SKM-1 (cell line): ENCODE measurements around the gene PRR36.
A peak's percentile ranks its signal among the peaks of the same experiment; 100 is the strongest.

Experiments
- DNase-seq: peaks from one replicate; lab custom pipeline; 2025; ENCODE audit not compliant: unreplicated experiment; lab: John Stamatoyannopoulos, UW

Gene PRR36

DNA sequence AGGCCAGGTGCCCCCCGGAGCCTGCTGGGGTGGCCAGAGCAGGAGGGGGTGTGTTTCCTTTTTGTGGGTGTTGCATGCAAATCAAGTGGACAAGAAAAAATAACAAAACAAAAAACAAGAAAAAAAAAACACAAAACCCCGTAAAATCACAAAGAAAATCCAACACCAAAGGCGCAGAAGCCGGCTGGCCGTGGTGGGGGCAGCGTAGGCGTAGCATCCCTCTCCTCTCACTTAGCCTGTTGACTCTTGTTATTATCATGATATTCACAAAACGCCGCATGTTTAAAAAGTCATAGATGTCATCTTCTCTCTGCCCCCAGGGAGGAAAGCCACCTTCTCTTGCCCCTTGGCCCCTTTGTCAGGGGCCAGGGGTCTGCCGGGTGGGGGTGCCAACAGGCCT, 39.5 kb upstream of the PRR36 start:
- no peak for DNase-seq

DNA sequence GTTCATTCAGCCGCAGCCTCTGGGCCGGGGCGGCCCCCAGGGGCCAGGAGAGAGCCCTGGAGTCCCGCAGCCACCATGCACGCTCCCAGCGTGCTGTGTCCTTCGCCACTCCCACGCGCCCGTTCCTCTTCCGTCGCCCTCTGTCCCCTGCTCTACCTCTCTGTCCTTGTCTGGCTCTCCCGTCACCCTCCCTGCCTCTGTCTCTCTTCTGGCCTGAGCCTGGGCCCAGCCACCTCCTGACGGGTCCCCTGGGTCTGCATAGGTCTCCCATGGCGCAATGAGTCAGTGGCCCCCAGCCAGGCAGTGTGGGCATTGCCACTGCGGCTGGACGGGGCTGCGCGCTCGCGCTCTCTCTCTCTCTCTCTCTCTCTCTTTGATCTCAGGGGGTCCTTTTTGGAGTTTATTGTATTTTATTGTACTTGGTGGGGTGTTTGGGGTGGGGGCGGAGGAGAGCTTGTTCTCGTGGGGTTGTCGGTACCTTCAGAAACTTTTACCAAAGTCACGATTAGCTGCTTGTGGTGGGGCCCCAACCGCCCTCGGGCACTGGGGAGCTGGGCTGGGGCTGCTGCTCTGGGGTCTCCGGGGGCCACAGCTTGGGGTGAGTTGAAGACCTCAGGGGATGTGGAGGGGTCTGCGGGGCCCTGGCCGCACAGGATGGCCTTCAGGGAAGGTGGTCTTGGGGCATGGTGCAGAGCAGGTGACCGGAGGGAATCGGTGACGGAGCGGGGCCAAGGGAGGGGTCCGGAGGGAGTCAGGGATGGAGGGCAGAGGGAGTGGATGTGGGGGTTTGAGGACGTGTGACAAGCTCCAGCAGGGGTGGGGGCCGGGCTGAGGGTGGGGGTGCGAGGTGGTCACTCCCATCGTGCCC, 38.7 kb upstream of the PRR36 start:
- DNase-seq = no peak

DNA sequence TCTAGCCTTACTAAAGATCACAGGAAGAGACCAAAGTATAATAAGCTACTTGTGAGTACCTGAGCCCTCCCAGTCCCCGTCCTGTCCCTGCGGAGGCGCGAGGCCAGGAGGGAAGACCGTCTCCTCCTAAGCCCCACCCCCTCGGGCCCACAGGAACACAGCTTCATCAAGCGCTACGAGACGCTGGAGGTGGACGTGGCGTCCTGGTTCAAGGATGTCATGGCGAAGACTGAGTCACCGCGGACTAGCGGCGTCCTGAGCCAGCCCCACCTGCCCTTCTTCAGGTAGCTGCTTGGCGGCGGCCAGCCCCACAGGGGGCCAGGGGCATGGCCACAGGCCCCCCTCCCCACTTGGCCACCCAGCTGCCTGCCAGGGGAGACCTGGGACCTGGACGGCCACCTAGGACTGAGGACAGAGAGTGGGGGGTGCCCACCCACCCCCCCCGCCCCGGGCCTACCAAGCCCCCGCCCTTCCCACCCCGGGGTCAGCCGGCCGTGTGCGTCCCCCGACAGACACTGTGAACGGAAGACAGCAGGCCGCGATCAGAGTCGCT, 38.0 kb upstream of the PRR36 start:
- no peak for DNase-seq

DNA sequence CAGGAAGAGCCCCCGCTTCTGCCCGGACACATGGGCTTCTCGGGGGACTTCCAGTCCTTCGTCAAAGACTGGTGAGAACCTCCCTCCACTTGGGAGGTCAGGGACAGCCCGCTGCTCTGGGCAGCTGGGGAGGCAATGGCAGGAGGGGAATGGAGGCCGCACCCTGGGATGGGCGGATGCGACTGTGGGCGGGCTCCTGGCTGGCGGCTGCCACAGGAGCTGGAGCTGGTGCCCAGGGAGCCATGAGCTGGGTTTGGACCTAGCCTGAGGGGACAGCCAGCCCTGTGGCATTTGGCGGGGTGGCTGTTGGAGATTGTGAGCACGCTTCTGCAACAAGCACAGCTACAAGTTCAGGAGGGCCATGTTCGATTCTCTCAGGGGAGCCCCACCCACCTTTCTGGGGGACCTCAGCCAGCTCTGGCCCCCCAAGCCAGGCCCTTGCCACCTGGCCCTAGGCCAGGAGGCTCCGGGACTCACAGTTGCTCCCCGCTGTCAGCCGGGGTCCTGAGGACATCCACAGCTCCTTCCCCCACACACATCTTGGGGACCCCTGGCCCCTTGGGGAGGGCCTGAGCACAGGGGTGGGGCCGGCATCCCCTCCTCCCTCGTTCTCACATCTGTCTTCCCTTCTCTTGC, 37.4 kb upstream of the PRR36 start:
- no peak for DNase-seq

DNA sequence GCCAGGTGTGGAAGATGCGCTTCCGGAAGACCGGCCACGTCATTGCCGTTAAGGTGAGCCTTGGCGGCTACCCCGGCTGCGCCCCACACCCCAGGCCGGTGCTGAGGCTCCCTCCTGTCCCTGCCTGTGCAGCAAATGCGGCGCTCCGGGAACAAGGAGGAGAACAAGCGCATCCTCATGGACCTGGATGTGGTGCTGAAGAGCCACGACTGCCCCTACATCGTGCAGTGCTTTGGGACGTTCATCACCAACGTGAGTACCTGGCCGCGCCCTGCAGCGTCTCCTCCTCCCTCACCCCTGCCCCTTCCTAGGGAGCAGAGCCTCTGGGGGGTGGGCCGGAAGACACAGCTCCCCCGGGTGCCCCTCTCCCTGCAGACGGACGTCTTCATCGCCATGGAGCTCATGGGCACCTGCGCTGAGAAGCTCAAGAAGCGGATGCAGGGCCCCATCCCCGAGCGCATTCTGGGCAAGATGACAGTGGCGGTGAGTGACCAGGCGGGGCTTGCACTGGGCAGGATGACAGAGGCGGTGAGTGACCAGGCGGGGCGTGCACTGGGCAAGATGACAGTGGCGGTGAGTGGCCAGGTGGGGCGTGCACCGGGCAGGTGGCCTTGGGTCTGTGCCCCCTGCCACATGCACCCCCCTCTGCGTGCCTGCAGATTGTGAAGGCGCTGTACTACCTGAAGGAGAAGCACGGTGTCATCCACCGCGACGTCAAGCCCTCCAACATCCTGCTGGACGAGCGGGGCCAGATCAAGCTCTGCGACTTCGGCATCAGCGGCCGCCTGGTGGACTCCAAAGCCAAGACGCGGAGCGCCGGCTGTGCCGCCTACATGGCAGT, 36.4 kb upstream of the PRR36 start:
- no peak for DNase-seq

DNA sequence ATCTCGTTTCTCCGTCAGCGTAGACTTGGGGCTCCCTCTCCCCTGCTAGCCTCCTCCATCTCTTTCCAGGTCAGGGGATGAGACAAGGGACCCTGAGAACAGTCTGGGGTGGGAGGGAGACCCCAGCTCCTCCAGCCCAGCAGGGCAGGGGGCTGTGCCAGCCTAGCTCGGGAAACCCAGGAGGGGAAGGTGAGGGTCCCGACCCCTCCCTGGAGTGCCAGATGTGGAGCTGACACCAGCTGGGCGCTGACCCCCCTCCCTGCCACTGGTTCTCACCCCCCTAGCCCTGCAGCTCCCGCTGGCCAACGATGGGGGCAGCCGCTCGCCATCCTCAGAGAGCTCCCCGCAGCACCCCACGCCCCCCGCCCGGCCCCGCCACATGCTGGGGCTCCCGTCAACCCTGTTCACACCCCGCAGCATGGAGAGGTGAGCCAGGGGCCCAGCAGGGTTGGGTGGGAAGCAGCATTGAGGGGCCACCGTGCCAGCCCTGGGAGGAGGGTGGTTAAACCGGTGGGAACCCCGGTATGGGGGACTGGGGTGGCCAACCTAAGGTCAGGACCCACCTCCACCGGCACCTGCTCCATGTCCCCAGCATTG, 35.4 kb upstream of the PRR36 start:
- no peak for DNase-seq

DNA sequence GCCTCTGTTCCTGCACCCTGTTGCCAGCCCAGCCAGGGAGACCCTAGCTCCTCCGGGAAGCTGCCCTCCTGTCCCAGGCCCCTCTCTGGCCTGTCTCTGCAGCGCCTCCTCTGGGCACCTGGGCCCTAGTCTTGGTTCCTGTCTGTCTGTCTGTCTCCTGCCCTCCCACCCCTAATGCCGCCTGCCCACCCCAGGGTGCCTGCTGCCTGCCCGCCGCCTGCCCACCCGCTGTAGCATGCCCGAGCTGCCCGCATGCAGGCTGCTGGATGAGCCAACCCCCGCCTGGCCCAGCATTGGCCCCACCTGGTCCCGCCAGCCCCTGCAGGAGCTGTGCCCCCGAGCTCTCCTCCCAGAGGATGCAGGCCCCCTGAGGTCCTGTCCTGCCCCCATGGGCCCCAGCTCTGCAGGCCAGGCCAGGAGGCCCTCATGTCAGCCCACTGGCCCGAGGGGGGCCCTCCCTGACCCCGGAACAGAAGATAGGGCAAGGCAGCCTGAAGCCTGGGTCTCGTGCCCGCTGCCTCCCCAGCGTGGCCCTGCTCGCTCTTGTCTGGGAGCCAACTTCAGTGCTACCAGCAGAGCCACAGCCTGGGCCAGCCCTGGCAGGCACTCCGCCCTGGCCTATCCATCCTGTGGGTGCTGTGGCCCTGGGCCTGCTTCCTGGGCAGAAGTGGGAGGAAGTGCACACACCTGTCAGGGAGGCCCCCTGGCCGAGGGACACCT, 34.7 kb upstream of the PRR36 start:
- DNase-seq = no peak

DNA sequence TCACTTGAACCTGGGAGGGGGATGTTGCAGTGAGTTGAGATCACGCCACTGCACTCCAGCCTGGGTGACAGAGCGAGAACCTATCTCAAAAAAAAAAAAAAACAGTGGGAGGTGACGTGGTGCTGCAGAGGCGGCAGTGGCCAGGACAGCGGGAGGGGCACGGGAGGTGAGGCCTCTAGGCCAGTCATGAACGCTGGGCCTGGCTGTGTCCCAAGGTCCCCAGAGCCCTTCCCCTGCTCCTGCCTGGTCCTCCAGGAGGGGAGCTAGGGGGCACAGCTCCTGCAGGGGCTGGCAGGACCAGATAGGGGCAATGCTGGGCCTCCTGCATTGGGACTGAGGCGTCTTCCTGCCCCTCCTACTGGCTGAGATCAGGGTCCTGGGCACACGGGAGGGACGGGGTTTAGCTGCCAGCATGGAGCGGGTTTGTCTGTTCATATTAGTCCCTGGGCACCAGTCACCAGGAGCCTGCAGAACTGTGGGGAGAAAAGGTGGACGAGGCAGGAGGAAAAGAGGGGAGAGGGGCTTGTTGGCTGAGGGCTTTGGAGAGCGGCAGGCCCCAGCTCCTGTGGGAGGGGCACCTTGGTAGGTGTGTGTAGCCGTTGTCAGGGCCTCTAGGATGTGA, 34.0 kb upstream of the PRR36 start:
- DNase-seq = no peak

DNA sequence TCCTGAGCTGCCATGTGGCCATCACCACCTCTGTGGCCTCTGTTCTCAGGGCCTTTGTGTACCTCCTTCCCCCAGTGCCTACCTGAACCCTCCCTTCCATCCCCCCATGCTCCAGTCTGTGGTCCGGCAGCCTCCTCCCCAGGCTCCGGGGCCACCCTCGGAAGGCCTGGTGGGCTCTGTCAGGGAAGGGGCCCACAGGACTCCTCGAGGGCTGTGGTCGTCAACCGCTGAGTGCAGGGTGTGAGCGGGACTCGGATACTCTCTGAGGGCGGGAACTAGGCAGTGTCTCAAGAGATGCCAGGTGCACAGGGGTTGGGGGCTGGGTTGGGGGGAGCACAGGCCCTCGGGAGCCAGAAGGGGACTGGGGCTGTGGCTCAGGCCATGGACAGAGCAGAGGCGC, 33.4 kb upstream of the PRR36 start:
- no peak for DNase-seq

DNA sequence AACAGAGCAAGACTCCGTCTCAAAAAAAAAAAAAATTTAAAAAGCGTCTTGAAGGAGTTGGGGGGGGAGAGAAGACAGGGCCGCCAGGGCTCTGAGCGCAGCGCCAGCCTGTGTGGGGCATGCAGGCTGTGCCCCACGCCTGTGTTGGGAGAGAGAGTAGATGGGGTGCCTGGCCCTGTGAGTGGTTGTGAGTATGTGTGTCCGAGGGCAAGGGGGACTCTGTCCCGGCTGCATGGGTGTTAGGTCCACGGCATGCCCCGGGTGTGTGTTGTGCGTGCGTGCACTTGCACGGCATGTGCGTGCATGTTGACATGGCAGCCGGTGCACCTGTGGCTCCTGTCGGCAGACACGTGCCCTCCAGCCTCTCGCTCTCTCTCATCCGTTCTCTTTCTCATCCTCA, 32.9 kb upstream of the PRR36 start:
- no peak for DNase-seq

DNA sequence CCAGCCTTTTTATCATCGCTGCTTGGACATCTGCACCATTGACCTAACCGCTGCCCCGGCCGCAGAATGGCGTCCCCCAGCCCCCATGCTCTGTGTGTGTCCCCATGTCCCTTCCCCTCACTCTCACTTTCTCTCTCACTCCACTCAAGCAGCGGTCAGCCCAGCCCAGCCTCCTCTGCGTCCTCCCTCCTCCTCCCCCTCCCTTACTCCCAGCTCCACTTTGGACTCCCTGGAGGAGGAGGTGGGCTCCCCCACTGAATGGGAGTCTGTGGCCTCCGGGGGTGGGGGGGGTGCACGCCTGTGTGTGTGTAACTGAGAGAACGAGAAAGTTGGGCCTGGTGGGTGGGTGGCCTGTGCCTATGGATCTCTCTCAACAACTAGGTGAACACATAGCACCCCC, 31.7 kb upstream of the PRR36 start:
- no peak for DNase-seq

DNA sequence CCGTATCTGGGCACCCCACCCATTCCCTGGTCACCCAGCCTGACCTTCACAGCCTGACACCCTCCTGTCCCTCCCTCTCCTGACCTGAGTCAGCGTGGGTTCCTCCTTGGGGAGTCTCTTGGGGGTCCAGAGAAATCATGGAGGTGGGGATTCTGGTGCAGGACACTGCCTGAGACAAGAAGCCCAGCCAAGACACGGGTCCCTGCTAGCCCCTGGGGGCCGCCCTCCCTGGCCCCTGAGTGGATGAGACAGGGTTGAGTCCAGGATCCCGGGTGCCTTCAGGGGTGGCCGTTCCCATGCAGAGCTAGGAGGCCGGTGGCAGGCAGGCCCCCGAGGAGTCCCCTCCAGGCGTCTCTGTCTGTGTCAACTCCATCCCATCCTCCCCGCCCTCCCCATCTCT, 31.1 kb upstream of the PRR36 start:
- no peak for DNase-seq

DNA sequence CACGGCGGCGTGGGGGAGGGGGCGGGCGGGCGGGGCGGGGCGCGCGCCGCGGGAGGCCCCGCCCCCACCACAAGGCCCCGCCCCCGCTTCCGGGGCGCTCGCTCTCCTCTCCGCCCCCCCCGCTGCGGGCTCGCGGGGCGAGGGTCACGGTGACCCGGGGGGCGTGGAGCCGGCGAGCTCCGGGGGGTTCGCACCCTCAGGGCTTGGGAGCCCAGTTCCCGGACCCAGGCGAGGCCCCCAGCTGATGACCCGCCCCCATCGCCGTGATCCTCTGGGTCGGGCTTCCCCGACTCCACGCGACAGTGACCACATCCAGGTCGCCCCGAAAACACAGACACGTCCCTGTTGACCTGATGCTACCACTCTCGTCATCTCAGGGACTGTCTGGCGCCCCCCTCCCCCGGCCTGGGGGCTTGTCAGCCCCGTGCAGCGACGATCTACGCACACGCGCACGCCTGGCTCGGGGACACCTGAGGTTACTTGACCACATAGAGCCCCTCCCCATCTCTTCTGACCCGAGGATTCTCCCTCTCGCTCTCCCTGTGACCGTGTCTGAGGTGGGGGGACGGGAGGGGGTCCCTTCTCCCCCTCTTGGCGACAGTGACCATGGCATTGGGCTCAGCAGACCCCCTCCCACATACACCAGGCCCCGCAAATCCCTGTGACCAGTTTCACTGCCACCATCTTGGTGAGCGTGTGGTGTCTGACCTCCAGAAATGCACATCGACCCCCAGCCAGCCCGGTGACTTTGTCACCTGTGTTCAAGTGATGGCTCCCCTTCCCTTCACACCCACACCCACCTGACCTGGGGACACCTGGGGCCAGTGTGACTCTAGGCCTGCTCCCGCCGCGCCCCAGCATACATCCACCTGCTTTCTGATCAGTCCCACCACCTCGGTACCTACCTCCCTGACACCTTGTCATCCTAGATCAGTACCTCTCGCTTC, 30.2 kb upstream of the PRR36 start:
- no peak for DNase-seq

DNA sequence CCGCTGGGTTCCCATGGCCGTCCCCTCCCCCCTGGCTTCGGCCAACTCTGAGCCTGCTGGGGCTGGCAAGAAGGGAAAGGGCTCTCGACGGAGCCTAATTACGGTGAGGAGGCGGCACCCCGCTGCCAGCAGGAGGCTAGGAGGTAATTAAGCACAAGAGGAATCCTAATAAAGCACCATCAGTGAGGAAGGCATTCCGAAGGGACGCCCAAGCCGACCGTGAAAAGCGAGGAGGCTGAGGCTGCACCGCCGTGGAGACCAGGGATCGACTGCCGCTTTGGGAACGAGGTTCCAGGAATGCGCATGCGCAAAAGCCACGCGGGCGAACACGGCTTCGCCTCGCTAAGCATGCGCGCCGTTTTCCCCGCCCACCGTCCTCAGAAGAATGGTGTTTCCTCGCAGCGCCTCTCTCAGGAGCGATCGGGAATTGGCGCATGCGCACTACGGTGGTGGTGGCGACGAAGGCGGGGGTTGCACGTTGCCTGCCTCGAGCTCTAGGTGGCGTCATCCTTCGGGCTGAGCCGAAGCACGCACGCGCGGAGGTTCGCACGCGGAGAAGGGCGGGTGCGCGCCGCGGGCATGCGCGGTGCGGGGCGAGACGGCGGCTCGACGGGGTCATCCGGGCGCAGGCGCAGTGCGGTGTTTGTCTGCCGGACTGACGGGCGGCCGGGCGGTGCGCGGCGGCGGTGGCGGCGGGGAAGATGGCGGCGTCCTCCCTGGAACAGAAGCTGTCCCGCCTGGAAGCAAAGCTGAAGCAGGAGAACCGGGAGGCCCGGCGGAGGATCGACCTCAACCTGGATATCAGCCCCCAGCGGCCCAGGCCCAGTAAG, 29.3 kb upstream of the PRR36 start, which contains the start of gene MAP2K7:
Gene MAP2K7 (plus strand): TSS at position 634 of the 830 bp plus-strand sequence. CDS start 68 bp downstream, at position 702.
- peak; percentile 95 for DNase-seq

DNA sequence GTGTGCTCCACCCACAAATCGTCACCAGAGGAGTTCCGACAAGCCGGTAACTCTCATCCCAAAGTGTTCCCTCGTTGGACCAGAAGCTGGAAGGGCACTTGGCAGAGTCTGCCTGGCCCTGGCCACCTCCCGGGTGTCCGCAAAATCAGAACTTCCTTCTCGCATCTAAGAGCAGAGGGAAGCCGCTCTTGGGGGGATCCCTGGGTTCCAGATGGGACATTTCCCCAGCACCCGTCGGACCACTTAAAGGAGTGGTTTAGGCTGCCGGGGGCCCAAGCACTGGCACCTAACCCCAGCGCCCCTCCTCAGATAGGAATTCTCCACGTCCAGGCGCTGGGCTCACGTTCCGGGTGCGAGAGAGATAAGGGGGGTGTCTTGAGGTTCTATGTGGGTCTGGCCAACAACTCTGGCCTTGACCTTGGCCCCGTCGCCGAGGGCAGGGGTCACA, 28.6 kb upstream of the PRR36 start:
- no peak for DNase-seq

DNA sequence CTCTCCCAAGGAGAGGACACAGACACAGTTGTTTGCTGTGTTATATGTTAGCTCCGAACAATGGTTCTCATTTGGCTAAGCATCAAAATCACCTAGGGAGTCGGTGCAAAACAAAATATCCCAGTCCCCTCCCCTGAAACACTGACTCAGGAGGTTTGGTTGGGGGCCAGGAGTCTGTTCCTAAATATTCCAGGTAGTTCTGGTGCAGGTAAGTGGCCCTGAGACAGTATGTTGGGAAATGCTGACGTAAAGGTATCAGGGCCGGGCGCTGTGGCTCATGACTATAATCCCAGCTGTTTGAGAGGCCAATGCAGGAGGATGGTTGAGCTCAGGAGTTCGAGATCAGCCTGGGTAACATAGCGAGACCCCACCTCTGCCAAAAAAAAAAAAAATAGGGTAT, 27.1 kb upstream of the PRR36 start:
- DNase-seq = no peak

DNA sequence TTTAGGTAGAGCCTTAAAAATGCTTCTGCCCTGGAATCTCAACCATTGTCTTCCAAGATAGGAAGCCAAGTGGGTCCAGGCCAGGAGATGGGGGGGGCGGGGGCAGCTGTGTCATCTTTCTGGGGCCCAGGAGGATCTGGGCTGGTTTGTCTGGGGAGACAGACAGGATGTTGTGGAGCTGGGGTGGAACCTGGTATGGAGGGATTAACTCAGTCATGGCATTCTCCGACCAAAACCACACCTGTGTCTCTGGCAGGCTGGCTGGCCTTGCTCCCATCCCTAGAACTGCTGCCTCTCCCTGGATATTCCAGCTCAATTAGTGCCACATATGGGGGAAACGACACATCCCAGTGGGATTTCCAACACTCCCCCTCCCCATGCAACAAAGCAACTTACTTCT, 26.7 kb upstream of the PRR36 start:
- no peak for DNase-seq

DNA sequence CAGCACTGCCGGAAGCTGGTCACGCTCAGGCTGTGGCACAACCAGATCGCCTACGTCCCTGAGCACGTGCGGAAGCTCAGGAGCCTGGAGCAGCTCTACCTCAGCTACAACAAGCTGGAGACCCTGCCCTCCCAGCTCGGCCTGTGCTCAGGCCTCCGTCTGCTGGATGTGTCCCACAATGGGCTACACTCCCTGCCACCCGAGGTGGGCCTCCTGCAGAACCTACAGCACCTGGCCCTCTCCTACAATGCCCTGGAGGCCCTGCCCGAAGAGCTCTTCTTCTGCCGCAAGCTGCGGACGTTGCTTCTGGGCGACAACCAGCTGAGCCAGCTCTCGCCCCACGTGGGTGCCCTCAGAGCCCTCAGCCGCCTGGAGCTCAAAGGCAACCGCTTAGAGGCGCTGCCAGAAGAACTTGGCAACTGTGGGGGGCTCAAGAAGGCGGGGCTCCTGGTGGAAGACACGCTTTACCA, 26.2 kb upstream of the PRR36 start:
- no peak for DNase-seq
